ENCODE results near the gene ACHE. TPM values are rescaled to one million over a fixed set of nuclear protein-coding genes. Genes with fewer than 3 reads are reported as not detected.
"Not testable (repeated sequence)": the region's sequence is repeated elsewhere in the genome, so short reads cannot be mapped to it uniquely, and the experiment has no call there.

The ACHE gene
- total RNA-seq, 2 donors from 2014 or later: 5.3 to 11.7 TPM

DNA sequence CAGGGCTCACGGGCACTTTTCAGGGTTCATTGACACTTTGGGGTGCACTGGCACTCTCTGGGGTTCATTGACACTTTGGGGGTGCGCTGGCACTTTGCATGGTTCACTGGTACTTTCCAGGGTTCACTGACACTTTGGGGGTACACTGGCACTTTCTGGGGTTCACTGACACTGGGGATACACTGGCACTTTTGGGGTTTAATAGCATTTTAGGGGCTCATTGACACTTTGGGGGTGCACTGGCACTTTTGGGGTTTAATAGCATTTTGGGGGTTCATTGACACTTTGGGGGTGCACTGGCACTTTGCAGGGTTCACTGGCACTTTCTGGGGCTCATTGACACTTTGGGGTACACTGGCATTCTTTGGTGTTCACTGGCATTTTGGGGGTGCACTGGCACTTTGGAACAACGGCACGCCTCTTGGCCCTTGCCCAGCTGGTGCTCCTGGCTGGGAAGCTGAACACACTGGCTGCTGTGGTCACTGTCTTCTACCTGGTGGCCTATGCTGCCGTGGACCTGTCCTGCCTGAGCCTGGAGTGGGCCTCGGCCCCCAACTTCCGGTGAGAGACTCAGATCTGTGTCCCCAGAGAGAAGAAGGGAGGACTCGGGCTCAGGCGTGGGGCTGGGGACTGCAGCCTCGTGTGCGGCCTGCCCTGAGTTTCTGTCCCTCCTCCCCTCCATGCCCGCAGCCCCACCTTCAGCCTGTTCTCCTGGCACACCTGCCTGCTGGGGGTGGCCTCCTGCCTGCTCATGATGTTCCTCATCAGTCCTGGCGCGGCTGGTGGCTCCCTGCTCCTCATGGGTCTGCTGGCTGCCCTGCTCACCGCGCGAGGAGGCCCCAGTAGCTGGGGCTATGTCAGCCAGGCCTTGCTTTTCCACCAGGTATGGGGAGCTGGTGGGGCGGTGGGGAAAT is 34.7 kb downstream of the ACHE start:
- Histone ChIP-seq H3K4me3 (no peak overlapping the region), H3K9ac (ENCODE audit: low read depth in 2 of 2, low read length in 2 of 2) (no peak overlapping the region), H3K9me3 (no peaks in the 10 kb centered on the region), H3K27ac (no peak overlapping the region), H3K36me3 (no peaks in the 10 kb centered on the region), H3K4me1 (no peaks in the 10 kb centered on the region), H3K27me3 (no peaks in the 10 kb centered on the region)
- no peak for DNase-seq
- TF ChIP-seq, protein P1, sequence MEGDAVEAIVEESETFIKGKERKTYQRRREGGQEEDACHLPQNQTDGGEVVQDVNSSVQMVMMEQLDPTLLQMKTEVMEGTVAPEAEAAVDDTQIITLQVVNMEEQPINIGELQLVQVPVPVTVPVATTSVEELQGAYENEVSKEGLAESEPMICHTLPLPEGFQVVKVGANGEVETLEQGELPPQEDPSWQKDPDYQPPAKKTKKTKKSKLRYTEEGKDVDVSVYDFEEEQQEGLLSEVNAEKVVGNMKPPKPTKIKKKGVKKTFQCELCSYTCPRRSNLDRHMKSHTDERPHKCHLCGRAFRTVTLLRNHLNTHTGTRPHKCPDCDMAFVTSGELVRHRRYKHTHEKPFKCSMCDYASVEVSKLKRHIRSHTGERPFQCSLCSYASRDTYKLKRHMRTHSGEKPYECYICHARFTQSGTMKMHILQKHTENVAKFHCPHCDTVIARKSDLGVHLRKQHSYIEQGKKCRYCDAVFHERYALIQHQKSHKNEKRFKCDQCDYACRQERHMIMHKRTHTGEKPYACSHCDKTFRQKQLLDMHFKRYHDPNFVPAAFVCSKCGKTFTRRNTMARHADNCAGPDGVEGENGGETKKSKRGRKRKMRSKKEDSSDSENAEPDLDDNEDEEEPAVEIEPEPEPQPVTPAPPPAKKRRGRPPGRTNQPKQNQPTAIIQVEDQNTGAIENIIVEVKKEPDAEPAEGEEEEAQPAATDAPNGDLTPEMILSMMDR (IDR thresholded peaks at IDR 0.05): no peak
- intact Hi-C loops (cut with DNase I): no loop called here

DNA sequence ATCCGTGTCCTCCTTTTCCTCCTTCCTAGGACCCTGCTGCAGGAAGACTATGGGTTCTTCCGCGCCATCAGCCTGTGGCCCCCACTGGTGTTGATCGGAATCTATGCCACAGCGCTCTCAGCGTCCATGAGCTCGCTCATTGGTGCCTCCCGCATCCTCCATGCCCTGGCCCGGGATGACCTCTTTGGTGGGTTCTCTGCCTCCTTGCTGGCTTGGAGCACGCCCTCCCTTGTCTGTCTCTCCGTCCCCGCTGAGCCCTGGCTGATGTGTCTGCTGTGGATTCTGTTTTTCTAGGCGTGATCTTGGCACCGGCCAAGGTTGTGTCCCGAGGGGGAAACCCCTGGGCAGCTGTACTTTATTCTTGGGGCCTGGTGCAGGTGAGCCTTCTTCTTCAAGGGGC is 35.8 kb downstream of the ACHE start:
- no peak overlapping the region for H3K4me3 ChIP-seq
- no peaks in the 10 kb centered on the region for H3K4me1 ChIP-seq
- H3K27me3 ChIP-seq: no peaks in the 10 kb centered on the region
- H3K27ac ChIP-seq: no peak overlapping the region
- intact Hi-C loops (cut with DNase I): no loop called here
- no peak overlapping the region for H3K9ac ChIP-seq (ENCODE audit: low read depth in 2 of 2, low read length in 2 of 2)
- H3K36me3 ChIP-seq: no peaks in the 10 kb centered on the region
- no peaks in the 10 kb centered on the region for H3K9me3 ChIP-seq
- TF ChIP-seq, protein P1 (IDR thresholded peaks at IDR 0.05): no peak
- no peak for DNase-seq

DNA sequence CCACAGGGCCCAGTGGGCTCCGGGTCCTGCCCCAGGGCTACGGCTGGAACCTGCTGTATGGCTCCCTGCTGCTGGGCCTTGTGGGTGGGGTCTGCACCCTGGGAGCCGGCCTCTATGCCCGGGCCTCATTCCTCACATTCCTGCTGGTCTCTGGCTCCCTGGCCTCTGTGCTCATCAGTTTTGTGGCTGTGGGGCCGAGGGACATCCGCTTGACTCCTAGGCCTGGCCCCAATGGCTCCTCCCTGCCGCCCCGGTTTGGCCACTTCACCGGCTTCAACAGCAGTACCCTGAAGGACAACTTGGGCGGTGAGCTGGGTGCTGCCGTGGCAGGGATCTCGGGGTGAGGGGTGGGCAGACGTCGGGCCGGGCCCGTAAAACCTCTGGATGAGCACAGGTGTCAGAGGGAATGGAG is 38.8 kb downstream of the ACHE start:
- H3K9ac ChIP-seq (ENCODE audit: low read depth in 2 of 2, low read length in 2 of 2): no peak overlapping the region
- no peak overlapping the region for H3K4me3 ChIP-seq
- intact Hi-C loops (cut with DNase I): no loop called here
- no peaks in the 10 kb centered on the region for H3K4me1 ChIP-seq
- no peaks in the 10 kb centered on the region for H3K36me3 ChIP-seq
- TF ChIP-seq, protein P1 (IDR thresholded peaks at IDR 0.05): no peak
- DNase-seq: no peak
- H3K27me3 ChIP-seq: no peaks in the 10 kb centered on the region
- no peak overlapping the region for H3K27ac ChIP-seq
- no peaks in the 10 kb centered on the region for H3K9me3 ChIP-seq

DNA sequence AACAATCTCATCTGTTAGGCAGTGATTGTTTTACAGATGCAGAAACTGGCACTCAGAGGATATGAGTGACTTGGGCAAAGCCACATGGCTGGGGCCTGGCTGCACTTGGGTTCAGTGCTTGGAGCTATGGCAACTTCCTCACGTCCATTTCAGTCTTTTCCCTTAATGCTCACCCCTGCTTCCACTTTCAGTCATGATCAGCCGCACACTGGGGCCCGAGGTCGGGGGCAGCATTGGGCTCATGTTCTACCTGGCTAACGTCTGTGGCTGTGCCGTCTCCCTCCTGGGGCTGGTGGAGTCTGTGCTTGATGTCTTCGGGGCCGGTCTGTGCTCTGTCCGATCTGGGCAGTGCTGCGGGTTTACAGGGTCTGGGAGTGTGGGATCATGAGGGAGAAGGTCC is 40.2 kb downstream of the ACHE start:
- H3K9me3 ChIP-seq: no peaks in the 10 kb centered on the region
- no peak for DNase-seq
- H3K36me3 ChIP-seq: no peaks in the 10 kb centered on the region
- H3K4me1 ChIP-seq: no peaks in the 10 kb centered on the region
- H3K9ac ChIP-seq (ENCODE audit: low read depth in 2 of 2, low read length in 2 of 2): no peak overlapping the region
- H3K4me3 ChIP-seq: no peak overlapping the region
- TF ChIP-seq, protein P1 (IDR thresholded peaks at IDR 0.05): no peak
- no peak overlapping the region for H3K27ac ChIP-seq
- no peaks in the 10 kb centered on the region for H3K27me3 ChIP-seq
- intact Hi-C loops (cut with DNase I): no loop called here

DNA sequence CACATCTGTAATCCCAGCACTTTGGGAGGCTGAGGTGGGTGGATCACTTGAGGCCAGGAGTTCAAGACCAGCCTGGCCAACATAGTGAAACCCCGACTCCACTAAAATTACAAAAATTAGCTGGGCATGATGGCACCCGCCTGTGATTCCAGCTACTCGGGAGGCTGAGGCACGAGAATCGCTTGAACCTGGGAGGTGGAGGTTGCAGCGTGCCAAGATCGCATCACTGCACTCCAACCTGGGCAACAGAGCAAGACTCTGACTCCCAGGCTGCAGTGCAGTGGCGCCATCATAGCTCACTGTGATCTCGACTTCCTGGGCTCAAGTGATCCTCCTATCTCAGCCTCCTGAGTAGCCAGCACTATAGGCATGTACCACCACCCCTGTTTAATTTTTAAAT is 40.8 kb downstream of the ACHE start:
- not testable (repeated sequence) for H3K27ac ChIP-seq; H3K9ac ChIP-seq (ENCODE audit: low read depth in 2 of 2, low read length in 2 of 2); DNase-seq; H3K27me3 ChIP-seq; H3K9me3 ChIP-seq; H3K36me3 ChIP-seq; H3K4me3 ChIP-seq; H3K4me1 ChIP-seq
- intact Hi-C loops (cut with DNase I): loop anchor here (5.0 kb wide), 1 partner anchor 148 kb away; the partner anchor contains the start of gene POP7

All from colonic mucosa (tissue), 4 donors.